Ovary (tissue), 9 donors: ENCODE data around the gene HIPK2. TPM values are rescaled to one million over a fixed set of nuclear protein-coding genes. Genes with fewer than 3 reads are reported as not detected.

Experiments used
- DNase-seq, 5 donors: peaks; one replicate each; pipeline ENCODE4 v3.0.0-alpha.2; 2019 to 2020
- H3K27ac ChIP-seq, 2 donors: fragments of 200-600 bp; one replicate each; pipeline versions ENCODE4 v1.5.1 to v1.8.0; 2019 to 2022
- H3K27me3 ChIP-seq: fragments of 200-600 bp; one replicate; pipeline ENCODE4 v1.8.0; 2022
- H3K36me3 ChIP-seq: fragments of 200-600 bp; sonication (generic); one replicate; pipeline ENCODE4 v1.5.1; 2019
- H3K4me1 ChIP-seq: one replicate; pipeline ENCODE4 v1.8.1; 2013; ENCODE audit warnings: mild to moderate bottlenecking, moderate library complexity; ENCODE audit not compliant: insufficient read depth
- H3K4me3 ChIP-seq: fragments of 200-600 bp; sonication (generic); one replicate; pipeline ENCODE4 v1.5.1; 2017
- H3K9me3 ChIP-seq, 2 donors: fragments of 200-600 bp in 1 of 2; sonication (generic) in 1 of 2; one replicate each; pipeline versions ENCODE4 v1.5.1 to v1.8.1; 2013 to 2019; ENCODE audit warnings: mild to moderate bottlenecking in 1 of 2, moderate library complexity in 1 of 2
- CTCF ChIP-seq, 3 donors: fragments of 450-650 bp in 2 of 3; fragments of 200-600 bp in 1 of 3; IDR thresholded peaks; one replicate each; pipeline versions ENCODE4 v1.5.1 to v1.8.0; 2016 to 2022; ENCODE audit warnings: antibody characterized with exemption in 3 of 3, mild to moderate bottlenecking in 1 of 3
- EP300 ChIP-seq: sonication (generic); formaldehyde crosslinking; IDR thresholded peaks from one replicate; pipeline ENCODE4 v1.6.1; 2017; ENCODE audit warnings: antibody characterized with exemption
- POLR2A ChIP-seq: fragments of 450-650 bp; IDR thresholded peaks from one replicate; pipeline ENCODE4 v1.6.1; 2017; ENCODE audit warnings: antibody characterized with exemption, mild to moderate bottlenecking, moderate library complexity
- WGBS, 3 donors: extraction: QIAGEN DNeasy Blood & Tissue Kit in 1 of 3; methylation state at CpG; one replicate each; pipeline versions ENCODE4 v1.1.5 to v1.1.7; 2013 to 2017; 5-methylcytosine and 5-hydroxymethylcytosine counted together
- intact Hi-C, 4 donors: fragments of 100-400 bp; cut with DNase I; formaldehyde crosslinking; loops; one replicate each; pipeline versions ENCODE4 v1.11.0 to v1.15.1; 2022 to 2023
- polyA plus RNA-seq, 2 donors: library from polyadenylated mRNA; stranded (reverse); fragments of 200-250 nt in 1 of 2; fragments of 350-450 nt in 1 of 2; fragmentation: Illumina TruSeq in 1 of 2; extraction: RNeasy Lipid Tissue Mini Kit (QIAGEN cat#74804) in 1 of 2; gene quantifications; one replicate each; pipeline ENCODE4 v1.2.3, GENCODE V29; 2013 to 2014
- total RNA-seq, 7 donors: library from RNA; depleted of rRNA in 2 of 7; stranded (reverse); fragments of >200 nt in 2 of 7; fragmentation: NEBNext Ultra II Directional in 3 of 7; extraction: Animal tissue kit (Norgen Biotek cat#: 25700) in 3 of 7; gene quantifications; one replicate each; pipeline versions ENCODE4 v1.1.0 to v1.2.4, GENCODE V29; 2016 to 2023
- donor health status: DM: no; HTN: no; CAD: no; lungs with moderate emphysema.
- donor health status: DM: no; HTN: no; CAD: no.
- donor health status: Bipolar disorder and iron deficiency.
- donor health status: DM: yes; HTN: yes; CAD: no.
- donor health status: DM: no; HTN: no; CAD: no.
- donor health status: DM: yes; HTN: yes; CAD: no.

The HIPK2 gene
- total and polyA plus RNA-seq, 9 donors = 7.3 to 38.4 (median 28.1) TPM

GRCh38 chr7:139721417-139721816 lies 56.4 kb downstream of the HIPK2 start:
- intact Hi-C loops = no loop called here

GRCh38 chr7:139720705-139721231 lies 57.0 kb downstream of the HIPK2 start:
- WGBS, 3 donors = 77 to 82% (median 79%) methylated on average over 12 of the region's 12 CpGs
- Histone ChIP-seq H3K27me3 (no peaks in the 10 kb centered on the region), H3K9me3 (no peaks in the 10 kb centered on the region), H3K4me3 (no peak overlapping the region), H3K36me3 (no peaks in the 10 kb centered on the region), H3K4me1 (peaks cover 2% of the 10 kb centered on the region), H3K27ac (no peak overlapping the region)
- TF ChIP-seq EP300 (no peak), POLR2A (no peak), CTCF (IDR thresholded peaks at IDR 0.05) (no peak)
- no peak for DNase-seq
- intact Hi-C loops = no loop called here

More at GRCh38 chr7:139721417-139721816, 56.4 kb downstream of the HIPK2 start:
- 82 to 90% (median 89%) methylated on average over 4 of the region's 4 CpGs for WGBS, 3 donors
- DNase-seq = no peak
- H3K36me3 ChIP-seq = no peaks in the 10 kb centered on the region
- no peak overlapping the region for H3K4me3 ChIP-seq
- no peak overlapping the region for H3K27ac ChIP-seq
- no peak for TF ChIP-seq POLR2A
- TF ChIP-seq CTCF (IDR thresholded peaks at IDR 0.05) = no peak
- no peak for TF ChIP-seq EP300
- H3K4me1 ChIP-seq = peaks cover 2% of the 10 kb centered on the region
- no peaks in the 10 kb centered on the region for H3K27me3 ChIP-seq
- H3K9me3 ChIP-seq = no peaks in the 10 kb centered on the region

- H3K9me3 ChIP-seq = no peaks in the 10 kb centered on the region
- H3K36me3 ChIP-seq = no peaks in the 10 kb centered on the region
- no peak for DNase-seq
- H3K27me3 ChIP-seq = no peaks in the 10 kb centered on the region
- H3K27ac ChIP-seq = no peak overlapping the region
- H3K4me1 ChIP-seq = peaks cover 2% of the 10 kb centered on the region
- WGBS, 3 donors = 92 to 98% (median 95%) methylated on average over 6 of the region's 6 CpGs
- H3K4me3 ChIP-seq = no peak overlapping the region
- intact Hi-C loops = no loop called here
- TF ChIP-seq CTCF (IDR thresholded peaks at IDR 0.05) (no peak), POLR2A (no peak), EP300 (no peak)
Measured at GRCh38 chr7:139720186-139720585, 57.6 kb downstream of the HIPK2 start.

- DNase-seq = no peak
- H3K27ac ChIP-seq = no peak overlapping the region
- no peaks in the 10 kb centered on the region for H3K9me3 ChIP-seq
- H3K4me1 ChIP-seq = peaks cover 2% of the 10 kb centered on the region
- H3K36me3 ChIP-seq = no peaks in the 10 kb centered on the region
- intact Hi-C loops = loop anchor here in 1 of 4 donors (10.0 kb wide), 1 partner anchor 66 kb away; no protein-coding TSS in a partner anchor
- 89 to 95% (median 93%) methylated on average over 9 of the region's 9 CpGs for WGBS, 3 donors
- no peak overlapping the region for H3K4me3 ChIP-seq
- TF ChIP-seq EP300 (no peak), POLR2A (no peak)
- no peaks in the 10 kb centered on the region for H3K27me3 ChIP-seq
Measured at GRCh38 chr7:139718859-139719258, 58.9 kb downstream of the HIPK2 start.

- Histone ChIP-seq H3K4me1 (peaks cover 2% of the 10 kb centered on the region), H3K36me3 (no peaks in the 10 kb centered on the region)
Measured at GRCh38 chr7:139718141-139718540, 59.7 kb downstream of the HIPK2 start.

More at GRCh38 chr7:139718141-139718540, 59.7 kb downstream of the HIPK2 start:
- H3K27me3 ChIP-seq = no peaks in the 10 kb centered on the region
- H3K27ac ChIP-seq = no peak overlapping the region
- TF ChIP-seq CTCF (IDR thresholded peaks at IDR 0.05) (no peak), POLR2A (no peak), EP300 (no peak)
- no peak overlapping the region for H3K4me3 ChIP-seq
- intact Hi-C loops = loop anchor here in 1 of 4 donors (10.0 kb wide), 1 partner anchor 67 kb away; no protein-coding TSS in a partner anchor
- no peaks in the 10 kb centered on the region for H3K9me3 ChIP-seq
- DNase-seq = no peak
